Astrocyte of the cerebellum (primary cell): ENCODE measurements around the gene BAD.

Experiments used
- DNase-seq: peaks from one replicate; pipeline ENCODE4 v3.0.0-alpha.2; 2011; ENCODE audit warnings: low read depth
- H3K4me3 ChIP-seq: 2 replicates; pipeline ENCODE4 v1.5.1; 2011; ENCODE audit warnings: mild to moderate bottlenecking, low read depth, low read length, moderate library complexity
- in situ Hi-C: cut with HindIII; loops from 2 replicates; pipeline ENCODE4 v1.10.0; 2017; ENCODE audit warnings: low sequenced_read_pairs
- TF ChIP-seq, protein P1 (sequence below): IDR thresholded peaks from 2 replicates; pipeline ENCODE4 v1.5.1; 2012; ENCODE audit warnings: low read length, low read depth, moderate library complexity, mild to moderate bottlenecking; ENCODE audit errors: missing control alignments

The BAD gene

DNA sequence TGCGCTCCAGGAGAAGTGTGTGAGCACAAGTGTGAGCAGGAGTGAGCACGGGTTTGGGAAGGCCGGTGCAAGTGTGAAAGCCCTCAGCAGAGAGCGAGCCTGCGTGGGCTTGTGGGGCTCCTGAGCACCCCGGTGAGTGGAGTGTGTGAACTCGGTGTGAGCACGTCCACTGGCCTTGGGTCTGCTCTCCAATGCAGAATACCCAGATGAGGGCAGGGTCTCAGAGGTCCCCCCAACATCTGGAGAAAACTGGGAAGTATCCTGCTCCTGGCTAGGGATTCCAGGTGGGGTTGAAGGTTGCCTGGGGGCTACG lies 22.1 kb upstream of the BAD start:
- in situ Hi-C loops = no loop called here
- no peak for DNase-seq
- H3K4me3 ChIP-seq = peak overlapping the region; percentile 58
- TF ChIP-seq, protein P1, sequence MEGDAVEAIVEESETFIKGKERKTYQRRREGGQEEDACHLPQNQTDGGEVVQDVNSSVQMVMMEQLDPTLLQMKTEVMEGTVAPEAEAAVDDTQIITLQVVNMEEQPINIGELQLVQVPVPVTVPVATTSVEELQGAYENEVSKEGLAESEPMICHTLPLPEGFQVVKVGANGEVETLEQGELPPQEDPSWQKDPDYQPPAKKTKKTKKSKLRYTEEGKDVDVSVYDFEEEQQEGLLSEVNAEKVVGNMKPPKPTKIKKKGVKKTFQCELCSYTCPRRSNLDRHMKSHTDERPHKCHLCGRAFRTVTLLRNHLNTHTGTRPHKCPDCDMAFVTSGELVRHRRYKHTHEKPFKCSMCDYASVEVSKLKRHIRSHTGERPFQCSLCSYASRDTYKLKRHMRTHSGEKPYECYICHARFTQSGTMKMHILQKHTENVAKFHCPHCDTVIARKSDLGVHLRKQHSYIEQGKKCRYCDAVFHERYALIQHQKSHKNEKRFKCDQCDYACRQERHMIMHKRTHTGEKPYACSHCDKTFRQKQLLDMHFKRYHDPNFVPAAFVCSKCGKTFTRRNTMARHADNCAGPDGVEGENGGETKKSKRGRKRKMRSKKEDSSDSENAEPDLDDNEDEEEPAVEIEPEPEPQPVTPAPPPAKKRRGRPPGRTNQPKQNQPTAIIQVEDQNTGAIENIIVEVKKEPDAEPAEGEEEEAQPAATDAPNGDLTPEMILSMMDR = no peak

DNA sequence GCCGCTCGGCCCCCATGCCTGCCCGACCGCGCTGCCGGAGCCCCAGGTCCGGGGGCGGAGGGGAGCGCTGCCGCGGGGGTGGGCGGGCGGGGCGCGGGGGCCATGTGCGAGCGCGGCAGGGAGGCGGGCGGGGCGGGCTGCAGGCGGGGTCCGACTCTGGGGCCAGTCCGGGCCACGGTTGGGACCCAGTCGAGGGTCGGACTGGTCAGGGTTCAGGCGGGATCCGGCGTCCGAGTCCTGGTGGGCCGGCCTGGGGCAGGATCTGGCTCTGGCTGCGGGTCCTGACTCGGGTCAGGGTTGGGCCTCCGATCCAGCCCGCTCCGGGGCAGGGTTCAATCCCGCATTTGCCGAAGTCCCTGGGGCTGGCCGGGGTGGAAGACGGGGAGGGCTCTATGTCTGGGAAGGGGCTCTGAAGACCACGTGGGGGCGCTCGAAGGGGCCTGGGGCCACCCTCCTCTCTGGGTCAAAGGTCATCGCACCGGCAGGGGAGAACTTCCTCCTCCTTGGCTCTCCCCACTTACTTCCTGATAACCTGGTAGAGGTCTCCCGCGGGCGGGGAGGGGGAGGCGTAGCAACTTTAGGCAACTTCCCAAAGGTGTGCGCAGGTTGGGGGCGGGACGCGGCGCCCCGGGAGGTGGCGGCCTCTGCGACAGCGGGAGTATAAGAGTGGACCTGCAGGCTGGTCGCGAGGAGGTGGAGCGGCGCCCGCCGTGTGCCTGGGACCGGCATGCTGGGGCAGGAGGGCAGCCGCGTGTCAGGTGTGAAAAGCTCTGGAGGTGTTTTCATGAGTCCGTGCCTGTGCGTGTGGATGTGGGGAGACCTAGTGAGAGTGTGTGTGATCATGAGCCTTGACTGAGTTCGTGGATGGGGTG lies 21.5 kb upstream of the BAD start:
- DNase-seq = no peak
- TF ChIP-seq, protein P1 = peak; percentile 39
- in situ Hi-C loops = no loop called here
- peak overlapping the region; percentile 58 for H3K4me3 ChIP-seq

DNA sequence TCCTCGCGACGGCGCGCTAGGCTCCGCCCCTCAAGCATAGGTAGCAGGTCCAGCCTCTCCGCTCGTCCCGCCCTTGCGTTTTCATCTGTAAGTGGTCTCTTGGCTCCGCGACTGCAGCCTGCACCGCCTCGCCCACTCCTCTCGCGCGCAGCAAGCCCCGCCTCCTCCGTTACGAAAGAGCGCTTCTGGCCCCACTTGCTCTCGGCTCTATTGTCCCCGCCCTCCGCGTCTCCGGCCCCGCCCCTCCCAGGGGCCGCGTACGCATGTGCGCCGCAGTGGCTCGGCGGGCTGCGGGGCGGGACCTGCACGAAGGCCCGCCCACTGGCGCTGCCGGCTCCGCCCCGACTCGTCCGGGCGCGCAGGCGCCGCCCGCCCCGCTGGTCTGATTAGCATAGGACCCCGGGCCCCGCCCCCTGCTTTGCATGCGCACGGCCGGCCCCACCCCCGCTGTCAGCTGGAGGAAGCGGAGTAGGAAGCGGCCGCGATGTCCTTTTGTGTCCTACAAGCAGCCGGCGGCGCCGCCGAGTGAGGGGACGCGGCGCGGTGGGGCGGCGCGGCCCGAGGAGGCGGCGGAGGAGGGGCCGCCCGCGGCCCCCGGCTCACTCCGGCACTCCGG lies 20.7 kb upstream of the BAD start, which contains the start of gene ESRRA:
ESRRA (plus strand) TSS at position 450 of the 616 bp plus-strand sequence. CDS start 1,656 bp downstream, outside the sequence.
- peak within 1 kb of the TSS; percentile 58 for H3K4me3 ChIP-seq
- in situ Hi-C loops = no loop called here
- peak; percentile 91 for DNase-seq
- TF ChIP-seq, protein P1 = no peak

DNA sequence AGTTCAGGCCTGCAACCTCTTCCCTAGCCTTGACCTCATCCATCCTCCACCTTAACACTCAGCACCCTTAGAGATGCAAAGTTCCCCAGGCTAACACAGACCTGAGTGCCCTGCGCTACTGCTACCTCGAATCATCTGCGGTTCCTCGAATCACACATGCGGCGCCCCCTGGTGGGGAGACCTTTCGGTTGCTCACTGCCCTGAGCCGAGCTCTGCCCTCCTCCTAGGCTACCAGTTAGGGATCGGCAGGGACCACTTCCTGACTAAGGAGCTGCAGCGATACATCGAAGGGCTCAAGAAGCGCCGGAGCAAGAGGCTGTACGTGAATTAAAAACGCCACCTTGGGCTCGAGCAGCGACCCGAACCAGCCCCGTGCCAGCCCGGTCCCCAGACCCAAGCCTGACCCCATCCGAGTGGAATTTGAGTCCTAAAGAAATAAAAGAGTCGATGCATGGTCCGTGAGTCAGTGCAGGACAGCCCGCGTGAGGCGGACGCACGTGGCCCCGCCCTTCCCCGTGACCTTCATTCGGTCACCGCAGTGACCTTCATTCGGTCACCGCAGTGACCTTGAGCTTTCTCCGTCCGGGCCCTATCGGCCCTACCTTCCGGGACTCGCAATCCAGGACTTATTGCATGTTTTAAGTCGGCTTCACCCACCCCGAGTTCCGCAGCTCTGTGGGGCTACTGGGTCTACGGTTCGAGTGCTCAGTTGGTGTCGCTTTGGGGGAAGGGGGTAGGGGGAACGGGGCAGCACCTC lies 20.0 kb upstream of the BAD start:
- in situ Hi-C loops = no loop called here
- peak overlapping the region; percentile 58 for H3K4me3 ChIP-seq
- TF ChIP-seq, protein P1 = peak; percentile 88
- DNase-seq = peak; percentile 59

DNA sequence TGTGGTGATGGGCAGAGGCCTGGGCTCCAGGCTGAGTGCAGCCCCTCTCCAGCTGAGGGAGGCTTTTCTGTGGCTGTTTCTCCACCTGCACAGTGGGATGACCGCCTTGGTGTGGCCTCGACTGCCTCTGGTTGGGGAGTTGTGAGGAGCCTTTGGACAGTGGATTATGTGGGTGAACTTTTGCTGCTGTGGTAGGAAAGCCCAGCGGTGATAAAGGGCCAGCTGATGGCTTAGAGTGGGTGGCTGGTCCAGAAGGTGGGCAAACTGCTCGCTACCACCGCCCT lies 19.5 kb upstream of the BAD start:
- TF ChIP-seq, protein P1 = no peak
- DNase-seq = no peak
- in situ Hi-C loops = no loop called here
- peak overlapping the region; percentile 58 for H3K4me3 ChIP-seq

DNA sequence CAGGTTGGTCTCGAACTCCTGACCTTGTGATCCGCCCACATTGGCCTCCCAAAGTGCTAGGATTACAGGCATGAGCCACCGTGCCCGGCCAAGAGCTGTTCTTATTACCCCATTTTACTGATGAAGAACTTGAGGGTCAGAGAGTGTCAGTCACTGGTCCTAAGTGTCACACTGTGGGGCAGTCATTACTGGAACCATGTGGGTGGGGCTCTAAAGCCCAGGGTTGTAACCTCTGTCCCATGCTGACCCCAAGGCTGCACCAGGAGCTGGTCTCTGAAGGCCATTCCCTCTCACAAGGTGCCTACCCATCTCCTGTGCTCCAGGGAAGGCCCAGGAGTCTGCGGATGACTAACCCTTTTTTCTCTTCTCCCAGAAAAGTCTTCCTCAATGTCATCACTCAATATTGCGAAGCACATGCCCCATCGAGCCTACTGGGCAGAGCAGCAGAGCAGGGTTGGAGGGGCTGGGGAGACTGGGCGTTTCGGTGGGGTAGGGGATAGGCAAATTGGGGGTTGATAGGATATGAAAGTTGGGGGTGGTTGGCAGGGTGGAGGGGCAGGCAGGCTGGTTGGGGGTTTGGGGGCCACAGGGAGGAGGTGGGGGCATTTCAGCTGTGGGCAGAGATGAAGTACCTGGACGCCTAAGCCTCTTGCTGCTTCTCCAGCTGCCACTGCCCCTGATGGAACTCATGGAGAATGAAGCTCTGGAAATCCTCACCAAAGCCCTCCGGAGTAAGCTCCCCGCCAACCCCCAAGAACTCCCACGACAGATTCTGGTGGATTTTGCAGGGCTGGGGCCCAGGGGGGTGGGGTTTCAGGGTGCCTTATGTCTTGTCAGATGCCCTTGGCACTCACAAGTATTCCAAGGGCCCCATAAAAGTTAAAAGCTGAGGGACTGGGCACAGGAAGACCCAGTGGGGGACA lies 18.9 kb upstream of the BAD start:
- TF ChIP-seq, protein P1 = no peak
- DNase-seq = no peak
- in situ Hi-C loops = no loop called here
- H3K4me3 ChIP-seq = no peak overlapping the region
